ENCODE data around the gene PLA2G2C. TPM values are rescaled to one million over a fixed set of nuclear protein-coding genes. Genes with fewer than 3 reads are reported as not detected.

Gene PLA2G2C
- total and polyA plus RNA-seq, 2 experiments from 2014 or later: not detected

- H3K27me3 ChIP-seq: no peaks in the 10 kb centered on the region
- no peaks in the 10 kb centered on the region for H3K9me3 ChIP-seq (ENCODE audit: low read depth)
- no peak overlapping the region for H3K27ac ChIP-seq
- no peak for DNase-seq (ENCODE audit: low read depth in 1 of 2, low spot score in 1 of 2)
- TF ChIP-seq, protein P1, sequence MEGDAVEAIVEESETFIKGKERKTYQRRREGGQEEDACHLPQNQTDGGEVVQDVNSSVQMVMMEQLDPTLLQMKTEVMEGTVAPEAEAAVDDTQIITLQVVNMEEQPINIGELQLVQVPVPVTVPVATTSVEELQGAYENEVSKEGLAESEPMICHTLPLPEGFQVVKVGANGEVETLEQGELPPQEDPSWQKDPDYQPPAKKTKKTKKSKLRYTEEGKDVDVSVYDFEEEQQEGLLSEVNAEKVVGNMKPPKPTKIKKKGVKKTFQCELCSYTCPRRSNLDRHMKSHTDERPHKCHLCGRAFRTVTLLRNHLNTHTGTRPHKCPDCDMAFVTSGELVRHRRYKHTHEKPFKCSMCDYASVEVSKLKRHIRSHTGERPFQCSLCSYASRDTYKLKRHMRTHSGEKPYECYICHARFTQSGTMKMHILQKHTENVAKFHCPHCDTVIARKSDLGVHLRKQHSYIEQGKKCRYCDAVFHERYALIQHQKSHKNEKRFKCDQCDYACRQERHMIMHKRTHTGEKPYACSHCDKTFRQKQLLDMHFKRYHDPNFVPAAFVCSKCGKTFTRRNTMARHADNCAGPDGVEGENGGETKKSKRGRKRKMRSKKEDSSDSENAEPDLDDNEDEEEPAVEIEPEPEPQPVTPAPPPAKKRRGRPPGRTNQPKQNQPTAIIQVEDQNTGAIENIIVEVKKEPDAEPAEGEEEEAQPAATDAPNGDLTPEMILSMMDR (IDR thresholded peaks at IDR 0.05; ENCODE audit: low read depth, low read length): no peak
- no peaks in the 10 kb centered on the region for H3K36me3 ChIP-seq
- no peaks in the 10 kb centered on the region for H3K4me1 ChIP-seq (ENCODE audit: low read depth)
- no peak overlapping the region for H3K4me3 ChIP-seq
These were observed 42.4 kb downstream of the PLA2G2C start for GRCh38 chr1:20143734-20144565.

DNA sequence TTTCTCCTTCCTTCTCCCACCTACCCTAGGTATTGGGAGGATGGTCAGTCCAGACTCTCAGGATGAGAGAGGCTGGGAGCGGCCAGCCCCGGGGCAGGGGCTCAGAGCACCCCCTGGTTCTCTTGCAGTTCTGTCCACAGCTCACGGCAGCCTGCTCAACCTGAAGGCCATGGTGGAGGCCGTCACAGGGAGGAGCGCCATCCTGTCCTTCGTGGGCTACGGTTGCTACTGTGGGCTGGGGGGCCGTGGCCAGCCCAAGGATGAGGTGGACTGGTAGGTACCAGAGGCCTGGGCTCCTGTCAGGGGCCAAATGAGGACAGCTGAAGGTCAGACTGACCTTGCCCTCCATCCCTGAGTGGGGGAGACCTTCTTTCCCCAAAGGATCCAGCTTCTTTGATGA is 43.0 kb downstream of the PLA2G2C start:
- Histone ChIP-seq H3K27ac (no peak overlapping the region), H3K4me1 (ENCODE audit: low read depth) (no peaks in the 10 kb centered on the region), H3K27me3 (no peaks in the 10 kb centered on the region), H3K9me3 (ENCODE audit: low read depth) (no peaks in the 10 kb centered on the region), H3K36me3 (no peaks in the 10 kb centered on the region), H3K4me3 (no peak overlapping the region)
- DNase-seq (ENCODE audit: low read depth in 1 of 2, low spot score in 1 of 2): no peak
- TF ChIP-seq, protein P1 (IDR thresholded peaks at IDR 0.05; ENCODE audit: low read depth, low read length): no peak

GRCh38 chr1:20142001-20142710 is 44.2 kb downstream of the PLA2G2C start:
- no peaks in the 10 kb centered on the region for H3K9me3 ChIP-seq (ENCODE audit: low read depth)
- TF ChIP-seq, protein P1 (IDR thresholded peaks at IDR 0.05; ENCODE audit: low read depth, low read length): no peak
- H3K36me3 ChIP-seq: no peaks in the 10 kb centered on the region
- H3K27me3 ChIP-seq: no peaks in the 10 kb centered on the region
- no peak for DNase-seq (ENCODE audit: low read depth in 1 of 2, low spot score in 1 of 2)
- H3K27ac ChIP-seq: no peak overlapping the region
- H3K4me1 ChIP-seq (ENCODE audit: low read depth): no peaks in the 10 kb centered on the region
- no peak overlapping the region for H3K4me3 ChIP-seq

DNA sequence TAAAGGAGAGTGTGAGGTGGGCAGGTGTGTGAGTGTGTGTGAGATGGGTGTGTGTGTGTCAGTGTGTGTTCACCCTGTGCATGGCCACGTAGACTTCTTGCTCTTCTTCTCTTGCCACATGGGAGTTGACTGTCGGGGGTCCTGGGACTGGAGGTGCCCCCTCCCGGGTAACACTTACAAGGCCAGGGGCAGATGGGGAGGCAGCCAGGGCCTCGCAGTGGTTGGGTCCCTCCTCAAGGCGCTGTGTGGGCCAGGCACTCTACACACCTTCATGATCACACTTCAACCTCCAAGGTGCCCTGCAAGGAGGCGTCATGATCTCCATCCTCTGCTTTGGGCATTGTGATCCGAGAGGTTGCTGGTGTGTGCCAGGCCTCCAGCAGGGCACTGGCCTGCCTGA is 44.9 kb downstream of the PLA2G2C start:
- H3K27ac ChIP-seq: no peak overlapping the region
- H3K27me3 ChIP-seq: no peaks in the 10 kb centered on the region
- no peaks in the 10 kb centered on the region for H3K4me1 ChIP-seq (ENCODE audit: low read depth)
- H3K9me3 ChIP-seq (ENCODE audit: low read depth): no peaks in the 10 kb centered on the region
- no peaks in the 10 kb centered on the region for H3K36me3 ChIP-seq
- DNase-seq (ENCODE audit: low read depth in 1 of 2, low spot score in 1 of 2): no peak
- no peak overlapping the region for H3K4me3 ChIP-seq
- TF ChIP-seq, protein P1 (IDR thresholded peaks at IDR 0.05; ENCODE audit: low read depth, low read length): no peak

GRCh38 chr1:20141001-20141400 is 45.3 kb downstream of the PLA2G2C start:
- Histone ChIP-seq H3K27me3 (no peaks in the 10 kb centered on the region), H3K4me1 (ENCODE audit: low read depth) (no peaks in the 10 kb centered on the region), H3K27ac (no peak overlapping the region), H3K36me3 (no peaks in the 10 kb centered on the region), H3K9me3 (ENCODE audit: low read depth) (no peaks in the 10 kb centered on the region), H3K4me3 (no peak overlapping the region)
- TF ChIP-seq, protein P1 (IDR thresholded peaks at IDR 0.05; ENCODE audit: low read depth, low read length): no peak
- DNase-seq (ENCODE audit: low read depth in 1 of 2, low spot score in 1 of 2): no peak
